HepG2 (cell line): ENCODE measurements around the gene SERTAD2. TPM values are rescaled to one million over a fixed set of nuclear protein-coding genes. Genes with fewer than 3 reads are reported as not detected.

ENCODE experiments used
- DR1 ChIP-seq: sonication (generic); formaldehyde crosslinking; IDR thresholded peaks from 2 replicates; pipeline ENCODE4 v1.8.0; 2021; ENCODE audit warnings: mild to moderate bottlenecking, missing genetic modification reagents, inconsistent platforms
- KDM1A ChIP-seq: IDR thresholded peaks from 2 replicates; pipeline ENCODE4 v1.6.1; 2016; ENCODE audit warnings: missing compliant biosample characterization
- KLF9 ChIP-seq: IDR thresholded peaks from 2 replicates; pipeline ENCODE4 v1.6.1; 2016; ENCODE audit warnings: low read depth
- NCOA2 ChIP-seq: sonication (generic); formaldehyde crosslinking; IDR thresholded peaks from 2 replicates; pipeline ENCODE4 v1.8.0; 2022; ENCODE audit warnings: inconsistent platforms
- NFATC3 ChIP-seq: sonication (generic); formaldehyde crosslinking; IDR thresholded peaks from 2 replicates; pipeline ENCODE4 v1.5.1; 2020; ENCODE audit warnings: mild to moderate bottlenecking, missing genetic modification reagents
- PRMT3 ChIP-seq: sonication (generic); formaldehyde crosslinking; IDR thresholded peaks from 2 replicates; pipeline ENCODE4 v1.8.1; 2022; ENCODE audit warnings: low read depth, mild to moderate bottlenecking, moderate library complexity, missing genetic modification reagents, borderline replicate concordance
- RELA ChIP-seq: sonication (generic); formaldehyde crosslinking; IDR thresholded peaks from 2 replicates; pipeline ENCODE4 v1.4.0; 2020; ENCODE audit warnings: missing genetic modification reagents
- SALL2 ChIP-seq: sonication (generic); formaldehyde crosslinking; IDR thresholded peaks from 2 replicates; pipeline ENCODE4 v1.8.1; 2023; ENCODE audit warnings: mild to moderate bottlenecking, missing genetic modification reagents, inconsistent platforms
- TCF7L2 ChIP-seq: IDR thresholded peaks from 2 replicates; pipeline ENCODE4 v1.6.1; 2011; ENCODE audit warnings: mild to moderate bottlenecking, low read depth, low read length, moderate library complexity
- TFE3 ChIP-seq: IDR thresholded peaks from 2 replicates; pipeline ENCODE4 v1.6.1; 2016
- ZBTB38 ChIP-seq: sonication (generic); formaldehyde crosslinking; IDR thresholded peaks from 2 replicates; pipeline ENCODE4 v1.5.1; 2020; ENCODE audit warnings: mild to moderate bottlenecking, missing genetic modification reagents
- ZGPAT ChIP-seq: IDR thresholded peaks from 2 replicates; pipeline ENCODE4 v1.6.1; 2016; ENCODE audit warnings: mild to moderate bottlenecking
- ZMYM2 ChIP-seq: sonication (generic); formaldehyde crosslinking; IDR thresholded peaks from 2 replicates; pipeline ENCODE4 v1.8.0; 2022; ENCODE audit warnings: mild to moderate bottlenecking, missing genetic modification reagents
- ZMYM3 ChIP-seq: sonication (generic); formaldehyde crosslinking; IDR thresholded peaks from 2 replicates; pipeline ENCODE4 v1.5.1; 2020; ENCODE audit warnings: mild to moderate bottlenecking, missing genetic modification reagents
- ZNF10 ChIP-seq: sonication (generic); formaldehyde crosslinking; IDR thresholded peaks from 2 replicates; pipeline ENCODE4 v1.4.0; 2020; ENCODE audit warnings: mild to moderate bottlenecking, low read depth, missing genetic modification reagents, borderline replicate concordance
- ZNF124 ChIP-seq: sonication (generic); formaldehyde crosslinking; IDR thresholded peaks from 2 replicates; pipeline ENCODE4 v1.4.0; 2020; ENCODE audit warnings: missing genetic modification reagents
- ZNF362 ChIP-seq: sonication (generic); formaldehyde crosslinking; IDR thresholded peaks from 2 replicates; pipeline ENCODE4 v1.4.0; 2020; ENCODE audit warnings: missing genetic modification reagents, mild to moderate bottlenecking, borderline replicate concordance
- ZNF414 ChIP-seq: sonication (generic); formaldehyde crosslinking; IDR thresholded peaks from 2 replicates; pipeline ENCODE4 v1.5.0; 2020; ENCODE audit warnings: missing genetic modification reagents
- ZNF501 ChIP-seq: sonication (generic); formaldehyde crosslinking; IDR thresholded peaks from 2 replicates; pipeline ENCODE4 v1.5.1; 2020; ENCODE audit warnings: mild to moderate bottlenecking, moderate library complexity, missing genetic modification reagents
- ZNF530 ChIP-seq: sonication (generic); formaldehyde crosslinking; IDR thresholded peaks from 2 replicates; pipeline ENCODE4 v1.5.0; 2020; ENCODE audit warnings: low read depth, mild to moderate bottlenecking, missing genetic modification reagents
- ZNF558 ChIP-seq: sonication (generic); formaldehyde crosslinking; IDR thresholded peaks from 2 replicates; pipeline ENCODE4 v1.9.0; 2022; ENCODE audit warnings: mild to moderate bottlenecking, missing genetic modification reagents, borderline replicate concordance
- ZNF710 ChIP-seq: sonication (generic); formaldehyde crosslinking; IDR thresholded peaks from 2 replicates; pipeline ENCODE4 v1.5.0; 2020; ENCODE audit warnings: mild to moderate bottlenecking, missing genetic modification reagents, borderline replicate concordance
- ZNF891 ChIP-seq: sonication (generic); formaldehyde crosslinking; IDR thresholded peaks from 2 replicates; pipeline ENCODE4 v1.5.0; 2020; ENCODE audit warnings: mild to moderate bottlenecking, missing genetic modification reagents
- polyA plus RNA-seq, 8 experiments: library from polyadenylated mRNA; depleted of rRNA in 3 of 8; stranded (reverse) in 7 of 8; unstranded in 1 of 8; fragments of >200 nt; fragmentation: Illumina TruSeq in 4 of 8; extraction: Trizol in 4 of 8; gene quantifications; 2 replicates each; pipeline versions ENCODE4 v1.2.1 to v1.2.3, GENCODE V29; 2011 to 2016; ENCODE audit warnings: low read depth in 4 of 8, missing spikeins in 1 of 8, mixed read lengths in 1 of 8; ENCODE audit not compliant: insufficient read depth in 1 of 8
- total RNA-seq, 5 experiments: library from RNA; depleted of rRNA; stranded (reverse); fragments of >200 nt; fragmentation: Illumina TruSeq; extraction: Trizol; gene quantifications; 2 replicates each; pipeline ENCODE4 v1.2.3, GENCODE V29; 2016; ENCODE audit warnings: low read depth in 1 of 5

Gene SERTAD2
- total and polyA plus RNA-seq, 2 of the 13 experiments (the other 11 are each of a cell fraction or from before 2014, with no cell fraction given): 6.7 to 22.6 TPM

GRCh38 chr2:64654063-64654811 is 524 bp upstream of the SERTAD2 start (continued):
- TF ChIP-seq NCOA2 (CRISPR knock-in tag) (peak; percentile 57; the same call in 1 of the 2 replicates), ZNF10 (no peak), ZNF124 (CRISPR knock-in tag) (0 out of 2 replicates have a peak, but pooled peaks have one; percentile 18), ZNF710 (CRISPR knock-in tag) (peak; percentile 56), TCF7L2 (no peak), KLF9 (no peak), ZNF530 (no peak), ZNF362 (peak; percentile 34; the same call in 1 of the 2 replicates), ZNF558 (CRISPR knock-in tag) (peak; percentile 65; the same call in 1 of the 2 replicates), ZBTB38 (CRISPR knock-in tag) (peak; percentile 76), PRMT3 (CRISPR knock-in tag) (no peak), SALL2 (CRISPR knock-in tag) (peak; percentile 55; the same call in 1 of the 2 replicates), ZNF891 (CRISPR knock-in tag) (peak; percentile 61; the same call in 1 of the 2 replicates), ZMYM3 (0 out of 2 replicates have a peak, but pooled peaks have one; percentile 35), ZMYM2 (CRISPR knock-in tag) (0 out of 2 replicates have a peak, but pooled peaks have one; percentile 67), ZNF501 (CRISPR knock-in tag) (peak; percentile 73; the same call in 1 of the 2 replicates), ZNF414 (peak; percentile 71; the same call in 1 of the 2 replicates), TFE3 (CRISPR knock-in tag) (no peak; the same call in 1 of the 2 replicates), DR1 (peak; percentile 26; the same call in 1 of the 2 replicates), RELA (CRISPR knock-in tag) (no peak; the same call in 1 of the 2 replicates), NFATC3 (CRISPR knock-in tag) (no peak), KDM1A (CRISPR knock-in tag) (0 out of 2 replicates have a peak, but pooled peaks have one; percentile 37), ZGPAT (no peak)
